IMR-90 (cell line): ENCODE results near the gene TMEM271. TPM values are rescaled to one million over a fixed set of nuclear protein-coding genes. Genes with fewer than 3 reads are reported as not detected.

Experiments
- ATAC-seq: fragments of 200-7000 bp; cut with Tn5 transposase; 2 replicates; pipeline ENCODE4 v1.9.1; 2020; ENCODE audit warnings: low read depth, mild to moderate bottlenecking, moderate library complexity
- BruUV-seq: library from RNA; stranded (reverse); fragments of 400-500 nt; replicated peaks from 2 replicates; lab custom pipeline; 2021; lab: Mats Ljungman, UMichigan
- CTCF ChIA-PET: fragments of 300-600 bp; formaldehyde crosslinking; extraction: SDS; loops from one replicate; lab custom pipeline; 2021; ENCODE audit warnings: antibody characterized with exemption; lab: Yijun Ruan, JAX
- POLR2A ChIA-PET: fragments of 300-600 bp; sonication (Branson Sonifier 250); formaldehyde crosslinking; loops from one replicate; lab custom pipeline; 2022; ENCODE audit warnings: antibody characterized with exemption; ENCODE audit not compliant: unreplicated experiment; lab: Charles Lee
- DNase-seq: peaks from one replicate; pipeline ENCODE4 v3.0.0; 2013
- H2AFZ ChIP-seq: replicated peaks from 2 replicates; pipeline ENCODE3; 2013; ENCODE audit warnings: low read length, mild to moderate bottlenecking; ENCODE audit not compliant: poor library complexity
- H2AK5ac ChIP-seq: 2 replicates; pipeline ENCODE4 v1.6.1; 2013; ENCODE audit warnings: low read depth, low read length, inconsistent platforms
- H2AK9ac ChIP-seq: replicated peaks from 2 replicates; pipeline ENCODE3; 2013; ENCODE audit warnings: mild to moderate bottlenecking, low read depth, low read length, moderate library complexity; ENCODE audit not compliant: poor library complexity
- H2BK120ac ChIP-seq: 2 replicates; pipeline ENCODE4 v1.6.1; 2013; ENCODE audit warnings: low read depth, low read length, inconsistent platforms
- H2BK15ac ChIP-seq: 3 replicates; pipeline ENCODE4 v1.6.1; 2013; ENCODE audit warnings: low read depth, low read length, inconsistent platforms
- H2BK20ac ChIP-seq: 2 replicates; pipeline ENCODE4 v1.6.1; 2013; ENCODE audit warnings: low read depth, mild to moderate bottlenecking, inconsistent platforms, low read length, moderate library complexity
- H2BK5ac ChIP-seq: 2 replicates; pipeline ENCODE4 v1.6.1; 2013; ENCODE audit warnings: mild to moderate bottlenecking, low read depth, low read length, inconsistent platforms; ENCODE audit not compliant: poor library complexity, severe bottlenecking
- H3K14ac ChIP-seq: replicated peaks from 2 replicates; pipeline ENCODE4 v1.6.1; 2013; ENCODE audit warnings: low read depth, low read length, inconsistent platforms
- H3K18ac ChIP-seq: 2 replicates; pipeline ENCODE4 v1.6.1; 2013; ENCODE audit warnings: low read depth, low read length, control low read depth
- H3K23ac ChIP-seq: 2 replicates; pipeline ENCODE4 v1.6.1; 2013; ENCODE audit warnings: low read depth, low read length, inconsistent platforms
- H3K27ac ChIP-seq: 2 replicates; pipeline ENCODE4 v1.5.1; 2013; ENCODE audit warnings: mild to moderate bottlenecking, control low read depth, low read length; ENCODE audit not compliant: insufficient read depth
- H3K27me3 ChIP-seq: 2 replicates; pipeline ENCODE4 v1.6.1; 2013; ENCODE audit warnings: low read length; ENCODE audit not compliant: control insufficient read depth, insufficient read depth
- H3K36me3 ChIP-seq: 2 replicates; pipeline ENCODE4 v1.6.1; 2013; ENCODE audit warnings: low read length, mixed read lengths; ENCODE audit not compliant: control insufficient read depth, insufficient read depth
- H3K4ac ChIP-seq: 2 replicates; pipeline ENCODE4 v1.6.1; 2013; ENCODE audit warnings: low read depth, low read length, inconsistent platforms
- H3K4me1 ChIP-seq: 2 replicates; pipeline ENCODE4 v1.6.1; 2013; ENCODE audit warnings: low read length, mixed read lengths; ENCODE audit not compliant: control insufficient read depth, insufficient read depth
- H3K4me2 ChIP-seq: 2 replicates; pipeline ENCODE4 v1.6.1; 2013; ENCODE audit warnings: low read depth, mild to moderate bottlenecking, control low read depth, low read length, moderate library complexity
- H3K4me3 ChIP-seq: 2 replicates; pipeline ENCODE4 v1.5.1; 2013; ENCODE audit warnings: low read depth, mild to moderate bottlenecking, control low read depth, low read length, moderate library complexity; ENCODE audit not compliant: insufficient read depth
- H3K56ac ChIP-seq: 2 replicates; pipeline ENCODE4 v1.6.1; 2013; ENCODE audit warnings: low read length, inconsistent platforms; ENCODE audit not compliant: insufficient read depth; ENCODE audit errors: extremely low read depth
- H3K79me1 ChIP-seq, 2 experiments: 2 replicates each; pipeline ENCODE4 v1.6.1; 2013; ENCODE audit warnings: low read length in 2 of 2, inconsistent platforms in 1 of 2, low read depth in 1 of 2
- H3K9ac ChIP-seq: 2 replicates; pipeline ENCODE4 v1.6.1; 2013; ENCODE audit warnings: low read depth, low read length, control low read depth
- H3K9me1 ChIP-seq: 2 replicates; pipeline ENCODE4 v1.6.1; 2013; ENCODE audit warnings: low read length, inconsistent platforms; ENCODE audit not compliant: insufficient read depth
- H3K9me3 ChIP-seq: 2 replicates; pipeline ENCODE4 v1.6.1; 2013; ENCODE audit warnings: low read length; ENCODE audit not compliant: control insufficient read depth, insufficient read depth
- H4K20me1 ChIP-seq: 2 replicates; pipeline ENCODE4 v1.6.1; 2013; ENCODE audit warnings: low read length, inconsistent platforms; ENCODE audit not compliant: insufficient read depth
- H4K5ac ChIP-seq: 2 replicates; pipeline ENCODE4 v1.6.1; 2013; ENCODE audit warnings: mild to moderate bottlenecking, low read depth, low read length, control low read depth
- H4K8ac ChIP-seq, 2 experiments: 2 replicates each; pipeline ENCODE4 v1.6.1; 2013; ENCODE audit warnings: low read depth in 2 of 2, low read length in 2 of 2, control low read depth in 1 of 2, inconsistent platforms in 1 of 2
- H4K91ac ChIP-seq: 2 replicates; pipeline ENCODE4 v1.6.1; 2013; ENCODE audit warnings: low read depth, low read length, inconsistent platforms; ENCODE audit not compliant: insufficient read depth
- CEBPB ChIP-seq: IDR thresholded peaks from 2 replicates; pipeline ENCODE4 v1.6.1; 2012; ENCODE audit warnings: low read depth, low read length, improper control_type of control experiment
- CHD1 ChIP-seq: IDR thresholded peaks from 2 replicates; pipeline ENCODE4 v1.6.1; 2012; ENCODE audit warnings: low read depth, low read length, improper control_type of control experiment
- MAFK ChIP-seq: IDR thresholded peaks from 2 replicates; pipeline ENCODE4 v1.6.1; 2012; ENCODE audit warnings: low read depth, low read length, improper control_type of control experiment
- NFE2L2 ChIP-seq: fragments of 150-350 bp; IDR thresholded peaks from 2 replicates; pipeline ENCODE4 v1.6.1; 2016; ENCODE audit warnings: low read depth, mild to moderate bottlenecking, low read length
- POLR2A ChIP-seq: IDR thresholded peaks from 2 replicates; pipeline ENCODE4 v1.6.1; 2012; ENCODE audit warnings: mild to moderate bottlenecking, low read depth, low read length
- RCOR1 ChIP-seq: IDR thresholded peaks from 2 replicates; pipeline ENCODE4 v1.6.1; 2012; ENCODE audit warnings: mild to moderate bottlenecking, low read length, improper control_type of control experiment; ENCODE audit not compliant: insufficient replicate concordance
- RFX5 ChIP-seq: IDR thresholded peaks from 2 replicates; pipeline ENCODE4 v1.8.0; 2012; ENCODE audit warnings: low read depth, mild to moderate bottlenecking, low read length, moderate library complexity
- WGBS, 2 experiments: methylation state at CpG; one replicate each; pipeline versions ENCODE4 v1.1.5 to v1.1.7; 2013; ENCODE audit warnings: missing lambda C conversion rate in 2 of 2; ENCODE audit not compliant: insufficient read length in 1 of 2; ENCODE audit errors: extremely low coverage in 2 of 2; 5-methylcytosine and 5-hydroxymethylcytosine counted together
- dilution Hi-C: fragments of 300-500 bp; cut with HindIII; formaldehyde crosslinking; loops from one replicate; pipeline ENCODE4 v1.14.3; 2018; ENCODE audit warnings: low sequenced_read_pairs; ENCODE audit not compliant: unreplicated experiment
- in situ Hi-C: fragments of 300-500 bp; cut with MboI; formaldehyde crosslinking; loops from 3 replicates; pipeline ENCODE4 v1.14.3; 2019; ENCODE audit warnings: low sequenced_read_pairs, inconsistent platforms, mixed read lengths
- intact Hi-C: fragments of 100-400 bp; cut with micrococcal nuclease; formaldehyde crosslinking; loops from 2 replicates; pipeline ENCODE4 v1.10.0; 2022
- polyA plus RNA-seq, 3 experiments: library from polyadenylated mRNA; depleted of rRNA; stranded (reverse); fragments of >200 nt; gene quantifications; 2 replicates each; pipeline ENCODE4 v1.2.3, GENCODE V29; 2012; ENCODE audit warnings: low replicate concordance in 1 of 3
- total RNA-seq: library from RNA; depleted of rRNA; stranded (reverse); fragments of >200 nt; gene quantifications from 2 replicates; pipeline ENCODE4 v1.2.3, GENCODE V29; 2012
- TF ChIP-seq, protein P1 (sequence below): fragments of 150-350 bp; IDR thresholded peaks from 2 replicates; pipeline ENCODE4 v1.6.1; 2017; ENCODE audit warnings: mild to moderate bottlenecking, antibody characterized with exemption, low read length, low read depth
- TF ChIP-seq, protein P2 (sequence below): fragments of 150-350 bp; IDR thresholded peaks from 2 replicates; pipeline ENCODE4 v1.6.1; 2016; ENCODE audit warnings: low read depth, mild to moderate bottlenecking, low read length, moderate library complexity, borderline replicate concordance

TMEM271 gene
- total and polyA plus RNA-seq, 2 of the 4 experiments (the other 2 are of a cell fraction) = not detected

DNA sequence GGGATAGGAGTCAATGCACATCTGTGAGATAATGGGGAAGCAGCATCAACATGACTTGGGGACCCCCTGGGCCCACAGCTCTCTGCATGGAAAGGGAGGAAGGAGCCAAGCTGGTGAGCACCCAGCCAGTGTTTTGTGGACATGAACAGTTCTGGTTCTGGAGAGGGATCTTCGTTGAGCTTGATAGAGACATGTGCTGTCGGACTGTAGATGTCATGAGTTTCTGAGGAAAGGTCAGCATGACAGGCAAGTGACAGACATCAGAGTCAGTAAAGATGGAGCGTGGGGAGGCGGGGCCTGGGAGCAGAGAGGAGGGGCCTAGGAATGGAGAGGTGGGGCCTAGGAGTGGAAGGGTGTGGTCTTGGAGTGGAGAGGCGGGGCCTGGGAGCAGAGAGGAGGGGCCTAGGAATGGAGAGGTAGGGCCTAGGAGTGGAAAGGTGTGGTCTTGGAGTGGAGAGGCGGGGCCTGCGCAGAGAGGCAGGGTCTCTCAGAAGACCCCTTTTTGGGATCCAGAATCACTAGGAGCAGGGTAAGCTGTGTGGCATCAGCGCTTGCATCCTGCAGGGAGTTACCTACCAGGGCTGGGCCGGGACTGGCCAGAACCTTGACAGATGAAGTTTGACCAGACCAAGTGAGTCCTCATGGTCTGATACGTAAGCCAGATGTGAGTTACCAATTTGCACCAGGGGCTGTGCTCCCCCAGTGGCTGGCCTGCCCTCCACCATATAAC lies 43.3 kb downstream of the TMEM271 start:
- Histone ChIP-seq H3K9ac (no peak overlapping the region), H3K14ac (no peak overlapping the region), H3K56ac (no peak overlapping the region), H3K9me3 (no peaks in the 10 kb centered on the region), H3K4me2 (no peak overlapping the region), H3K4ac (no peak overlapping the region), H3K4me3 (no peak overlapping the region), H2BK20ac (no peak overlapping the region), H4K8ac (no peak overlapping the region), H2AFZ (peak overlapping the region; percentile 23), H4K20me1 (no peaks in the 10 kb centered on the region), H3K27me3 (no peaks in the 10 kb centered on the region), H3K23ac (no peak overlapping the region), H3K18ac (no peak overlapping the region), H3K36me3 (peaks cover 63% of the 10 kb centered on the region), H4K91ac (no peak overlapping the region), H2BK5ac (no peak overlapping the region), H2AK9ac (no peak overlapping the region), H2BK120ac (no peak overlapping the region), H3K4me1 (no peaks in the 10 kb centered on the region), H3K27ac (no peak overlapping the region), H4K5ac (no peak overlapping the region), H2AK5ac (no peak overlapping the region), H3K9me1 (no peaks in the 10 kb centered on the region), H2BK15ac (no peak overlapping the region), H3K79me1 (peaks cover 0 to 4% of the 10 kb centered on the region in 2 experiments; a peak in 2 of 4 replicates)
- TF ChIP-seq CHD1 (no peak), NFE2L2 (no peak), RCOR1 (no peak), CEBPB (no peak), RFX5 (no peak), POLR2A (no peak), MAFK (no peak)
- TF ChIP-seq, protein P1, sequence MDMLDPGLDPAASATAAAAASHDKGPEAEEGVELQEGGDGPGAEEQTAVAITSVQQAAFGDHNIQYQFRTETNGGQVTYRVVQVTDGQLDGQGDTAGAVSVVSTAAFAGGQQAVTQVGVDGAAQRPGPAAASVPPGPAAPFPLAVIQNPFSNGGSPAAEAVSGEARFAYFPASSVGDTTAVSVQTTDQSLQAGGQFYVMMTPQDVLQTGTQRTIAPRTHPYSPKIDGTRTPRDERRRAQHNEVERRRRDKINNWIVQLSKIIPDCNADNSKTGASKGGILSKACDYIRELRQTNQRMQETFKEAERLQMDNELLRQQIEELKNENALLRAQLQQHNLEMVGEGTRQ = no peak
- TF ChIP-seq, protein P2, sequence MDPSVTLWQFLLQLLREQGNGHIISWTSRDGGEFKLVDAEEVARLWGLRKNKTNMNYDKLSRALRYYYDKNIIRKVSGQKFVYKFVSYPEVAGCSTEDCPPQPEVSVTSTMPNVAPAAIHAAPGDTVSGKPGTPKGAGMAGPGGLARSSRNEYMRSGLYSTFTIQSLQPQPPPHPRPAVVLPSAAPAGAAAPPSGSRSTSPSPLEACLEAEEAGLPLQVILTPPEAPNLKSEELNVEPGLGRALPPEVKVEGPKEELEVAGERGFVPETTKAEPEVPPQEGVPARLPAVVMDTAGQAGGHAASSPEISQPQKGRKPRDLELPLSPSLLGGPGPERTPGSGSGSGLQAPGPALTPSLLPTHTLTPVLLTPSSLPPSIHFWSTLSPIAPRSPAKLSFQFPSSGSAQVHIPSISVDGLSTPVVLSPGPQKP = no peak
- BruUV-seq = no TSS peak
- ChIA-PET CTCF (no interaction called here), POLR2A (no interaction called here)
- dilution Hi-C loops = no loop called here
- DNase-seq = no peak
- in situ Hi-C loops = no loop called here
- intact Hi-C loops = no loop called here
- 100% methylated on average over 4 of the region's 10 CpGs; no CpG with 5 or more reads in 1 of the 2 experiments for WGBS, 2 experiments
- ATAC-seq = peak; percentile 53; the same call in 1 of the 2 replicates
